Activated CD8-positive, alpha-beta memory T cell treated with anti-CD3 and anti-CD28 coated beads for 48 hours (primary cell): ENCODE data around the gene EPOP.

ENCODE experiments used
- DNase-seq, 3 experiments: peaks; one replicate each; pipeline ENCODE4 v3.0.0-alpha.2; 2020; ENCODE audit warnings: low read depth in 2 of 3, low spot score in 2 of 3

The EPOP gene

DNA sequence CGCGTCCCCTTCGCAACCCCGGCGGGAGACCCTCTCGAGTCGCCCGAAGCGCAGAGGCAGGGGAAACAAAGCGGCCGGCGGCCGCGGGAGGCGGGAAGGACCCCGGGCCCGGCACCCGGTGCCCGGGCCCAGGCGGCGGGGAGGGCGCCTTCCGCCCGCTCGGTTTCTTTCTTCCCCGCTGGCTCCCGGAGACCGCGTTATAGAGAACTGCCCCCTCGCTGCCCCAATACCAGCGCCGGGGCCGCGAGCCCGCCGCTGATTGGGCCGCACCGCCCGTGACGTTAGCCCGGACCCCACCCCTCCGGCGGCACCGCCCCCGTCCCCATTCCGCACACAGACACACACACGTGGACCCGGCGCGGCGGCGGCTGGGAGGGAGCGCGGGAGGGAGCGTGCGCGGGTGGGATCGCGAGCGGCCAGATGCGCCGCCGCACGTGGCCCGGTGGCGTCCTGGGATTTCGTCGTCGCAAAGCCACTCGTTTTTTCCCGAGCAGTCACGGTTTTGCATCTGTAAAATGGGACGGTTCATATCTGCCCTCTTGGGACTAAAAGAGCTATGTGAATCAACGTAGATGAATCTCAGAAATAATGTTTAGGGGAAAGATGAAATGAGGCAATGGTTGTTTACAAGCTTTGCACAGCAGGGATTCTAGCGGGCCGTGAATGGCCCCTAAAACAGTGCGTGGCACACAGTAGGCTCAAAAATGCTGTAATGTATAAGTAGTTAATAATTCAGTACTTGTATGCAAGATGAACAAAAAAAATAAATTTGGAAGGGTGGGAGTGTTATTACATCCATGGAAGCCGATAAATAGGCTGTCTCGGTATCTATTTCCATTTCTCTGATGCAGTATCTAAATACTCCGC, at the start of gene EPOP:
Gene EPOP (minus strand): TSS at position 209 of the 867 bp plus-strand sequence. CDS start 462 bp downstream, outside the sequence.
- peak; percentile 79 to 89 (median 83) for DNase-seq

DNA sequence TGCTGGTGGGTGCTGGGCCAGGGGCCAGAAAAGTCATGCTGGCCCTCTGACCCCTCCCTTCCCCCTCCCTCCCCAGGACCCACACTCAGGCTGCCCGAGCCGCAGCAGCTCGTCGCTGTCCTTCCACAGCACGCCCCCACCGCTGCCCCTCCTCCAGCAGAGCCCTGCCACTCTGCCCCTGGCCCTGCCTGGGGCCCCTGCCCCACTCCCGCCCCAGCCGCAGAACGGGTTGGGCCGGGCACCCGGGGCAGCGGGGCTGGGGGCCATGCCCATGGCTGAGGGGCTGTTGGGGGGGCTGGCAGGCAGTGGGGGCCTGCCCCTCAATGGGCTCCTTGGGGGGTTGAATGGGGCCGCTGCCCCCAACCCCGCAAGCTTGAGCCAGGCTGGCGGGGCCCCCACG, 47.0 kb upstream of the EPOP start:
- DNase-seq = no peak

- DNase-seq = no peak
Observed at GRCh38 chr17:38720941-38721340, 46.2 kb upstream of the EPOP start.

DNA sequence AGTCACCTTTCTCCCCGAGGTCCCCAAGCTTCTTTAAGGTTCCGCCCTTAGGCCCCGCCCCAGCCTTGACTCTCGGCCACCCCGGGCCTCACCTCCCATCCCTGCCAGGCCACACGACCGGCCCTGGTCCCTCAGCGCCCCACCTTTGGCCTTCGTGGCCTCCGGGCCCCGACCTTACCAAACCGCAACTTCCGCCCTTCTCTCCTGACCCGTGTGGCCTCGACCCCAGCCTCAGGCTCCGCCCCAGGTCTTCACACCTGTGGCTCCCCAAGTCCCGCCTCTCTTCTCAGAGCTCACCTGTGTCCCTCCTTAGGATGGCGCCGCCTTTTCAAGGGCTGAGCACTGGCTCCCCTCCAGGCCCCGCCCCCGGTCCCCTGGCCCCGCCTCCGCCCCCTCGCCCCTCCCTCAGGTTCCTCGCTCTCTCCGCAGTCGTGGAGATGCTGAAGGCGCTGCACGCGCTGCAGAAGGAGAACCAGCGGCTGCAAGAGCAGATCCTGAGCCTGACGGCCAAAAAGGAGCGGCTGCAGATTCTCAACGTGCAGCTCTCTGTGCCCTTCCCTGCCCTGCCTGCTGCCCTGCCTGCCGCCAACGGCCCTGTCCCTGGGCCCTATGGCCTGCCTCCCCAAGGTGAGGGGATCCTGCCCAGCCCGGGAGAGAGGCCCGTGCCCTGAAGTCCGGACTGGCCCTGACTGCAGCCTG, 45.3 kb upstream of the EPOP start:
- no peak for DNase-seq

GRCh38 chr17:38719289-38719942, 44.7 kb upstream of the EPOP start:
- no peak for DNase-seq

- DNase-seq = no peak
Observed at GRCh38 chr17:38717139-38717745, 42.5 kb upstream of the EPOP start.

DNA sequence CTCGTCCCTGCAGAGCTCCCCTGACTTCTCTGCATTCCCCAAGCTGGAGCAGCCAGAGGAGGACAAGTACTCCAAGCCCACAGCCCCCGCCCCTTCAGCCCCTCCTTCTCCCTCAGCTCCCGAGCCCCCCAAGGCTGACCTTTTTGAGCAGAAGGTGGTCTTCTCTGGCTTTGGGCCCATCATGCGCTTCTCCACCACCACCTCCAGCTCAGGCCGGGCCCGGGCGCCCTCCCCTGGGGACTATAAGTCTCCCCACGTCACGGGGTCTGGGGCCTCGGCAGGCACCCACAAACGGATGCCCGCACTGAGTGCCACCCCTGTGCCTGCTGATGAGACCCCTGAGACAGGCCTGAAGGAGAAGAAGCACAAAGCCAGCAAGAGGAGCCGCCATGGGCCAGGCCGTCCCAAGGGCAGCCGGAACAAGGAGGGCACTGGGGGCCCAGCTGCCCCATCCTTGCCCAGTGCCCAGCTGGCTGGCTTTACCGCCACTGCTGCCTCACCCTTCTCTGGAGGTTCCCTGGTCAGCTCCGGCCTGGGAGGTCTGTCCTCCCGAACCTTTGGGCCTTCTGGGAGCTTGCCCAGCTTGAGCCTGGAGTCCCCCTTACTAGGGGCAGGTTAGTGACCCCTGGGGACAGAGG, 41.7 kb upstream of the EPOP start:
- DNase-seq = no peak

GRCh38 chr17:38715216-38715943, 40.6 kb upstream of the EPOP start:
- no peak for DNase-seq

DNA sequence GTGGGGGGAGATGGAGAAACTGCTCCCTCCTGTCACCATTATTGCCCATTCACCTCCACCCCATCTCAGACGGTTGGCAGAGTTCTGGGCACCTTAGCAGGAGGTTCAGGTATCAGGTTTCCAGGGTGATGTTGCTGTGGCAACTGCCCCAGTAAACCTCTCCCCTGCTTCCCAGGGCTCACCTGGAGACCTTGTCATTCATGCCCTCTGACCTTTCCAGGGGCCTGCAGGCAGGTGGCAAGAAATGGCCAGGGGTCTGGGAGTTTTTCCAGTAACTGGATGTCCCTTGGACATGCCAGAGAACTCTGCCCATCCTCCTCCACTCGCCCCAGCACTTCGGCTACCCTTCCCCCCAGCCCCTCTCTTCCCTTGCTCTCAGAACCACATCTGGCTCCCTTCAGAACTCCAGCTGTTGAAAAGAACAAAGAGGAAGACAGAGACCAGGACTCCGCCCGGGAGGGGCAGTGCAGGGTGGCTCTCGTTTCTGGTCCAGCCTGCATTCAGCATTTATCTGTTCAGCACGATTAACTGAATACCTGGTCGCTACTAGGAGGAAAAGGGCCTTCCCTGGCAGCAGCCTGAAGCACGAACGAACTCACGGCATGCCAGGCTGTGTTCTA, 38.8 kb upstream of the EPOP start:
- no peak for DNase-seq

GRCh38 chr17:38712593-38712992, 37.8 kb upstream of the EPOP start:
- no peak for DNase-seq

DNA sequence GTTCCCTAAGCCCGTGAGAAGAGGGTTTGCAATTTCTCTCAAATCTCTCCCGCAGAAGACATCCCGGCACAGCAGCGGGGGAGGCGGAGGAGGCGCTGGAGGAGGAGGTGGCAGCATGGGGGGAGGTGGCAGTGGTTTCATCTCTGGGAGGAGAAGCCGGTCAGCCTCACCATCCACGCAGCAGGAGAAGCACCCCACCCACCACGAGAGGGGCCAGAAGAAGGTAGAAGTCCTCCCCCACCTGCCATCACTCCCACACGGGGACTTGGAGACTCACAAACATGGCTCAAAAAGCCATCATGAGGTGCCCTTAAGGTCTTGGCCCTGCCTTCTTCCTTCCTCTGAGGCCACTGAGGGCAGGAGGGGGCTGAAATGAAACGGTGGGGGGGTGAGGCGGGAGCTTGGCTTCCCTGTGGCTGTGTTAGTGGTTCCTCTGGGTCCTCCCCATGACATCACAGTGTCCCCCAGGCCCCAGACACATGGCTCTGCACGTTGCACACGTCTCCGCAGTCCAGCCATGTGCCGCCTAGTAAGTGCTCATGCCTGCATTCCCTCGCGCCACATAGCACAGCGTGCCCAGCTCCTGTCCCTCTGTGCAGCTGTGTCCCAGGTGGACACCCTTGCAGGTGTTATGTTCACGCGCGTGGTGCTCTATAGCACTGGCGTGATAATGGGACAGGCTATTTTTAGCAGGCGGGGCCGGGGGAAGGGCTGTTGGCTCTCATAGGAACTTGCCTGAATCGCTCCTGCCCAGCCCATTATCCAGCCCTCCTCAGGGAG, 37.2 kb upstream of the EPOP start:
- no peak for DNase-seq

DNA sequence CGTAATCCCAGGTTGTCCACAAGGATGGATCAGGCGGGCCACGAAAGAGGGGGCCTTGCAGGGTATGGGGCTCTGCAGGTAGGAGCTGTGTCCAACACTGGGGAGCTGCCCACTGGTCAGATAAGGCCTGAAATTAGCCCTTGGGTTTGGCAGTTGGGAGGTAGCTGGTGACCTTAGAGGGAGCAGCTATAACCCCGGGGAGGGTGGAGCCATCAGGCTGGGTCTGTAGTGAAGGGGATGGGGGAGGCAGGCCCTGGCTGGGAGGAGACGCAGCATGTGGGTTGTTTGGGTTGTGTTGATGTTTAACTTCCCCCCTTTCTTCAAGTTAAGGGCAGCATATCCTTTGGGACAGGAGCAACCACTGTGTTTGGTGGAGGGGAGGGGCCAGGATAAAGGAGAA, 36.2 kb upstream of the EPOP start:
- DNase-seq = no peak

DNA sequence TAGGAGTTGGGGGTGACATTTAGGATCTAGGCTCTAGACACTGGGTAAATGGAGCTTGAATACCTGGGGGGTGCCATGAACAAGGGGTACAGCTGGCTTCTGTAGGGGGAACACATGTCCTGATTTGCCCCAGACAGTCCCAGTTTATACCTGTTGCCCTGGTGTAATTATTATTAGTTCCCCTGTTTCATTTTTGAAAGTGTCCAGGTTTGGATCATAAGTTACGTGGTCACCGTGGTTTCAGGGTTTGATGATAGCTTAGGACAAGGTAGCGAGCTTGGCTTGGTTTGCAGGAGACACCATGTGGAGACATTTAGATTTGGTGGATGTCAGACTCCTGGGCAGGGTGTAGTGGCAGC, 35.8 kb upstream of the EPOP start:
- no peak for DNase-seq

- no peak for DNase-seq
Observed at GRCh38 chr17:38709864-38710603, 35.3 kb upstream of the EPOP start.

DNA sequence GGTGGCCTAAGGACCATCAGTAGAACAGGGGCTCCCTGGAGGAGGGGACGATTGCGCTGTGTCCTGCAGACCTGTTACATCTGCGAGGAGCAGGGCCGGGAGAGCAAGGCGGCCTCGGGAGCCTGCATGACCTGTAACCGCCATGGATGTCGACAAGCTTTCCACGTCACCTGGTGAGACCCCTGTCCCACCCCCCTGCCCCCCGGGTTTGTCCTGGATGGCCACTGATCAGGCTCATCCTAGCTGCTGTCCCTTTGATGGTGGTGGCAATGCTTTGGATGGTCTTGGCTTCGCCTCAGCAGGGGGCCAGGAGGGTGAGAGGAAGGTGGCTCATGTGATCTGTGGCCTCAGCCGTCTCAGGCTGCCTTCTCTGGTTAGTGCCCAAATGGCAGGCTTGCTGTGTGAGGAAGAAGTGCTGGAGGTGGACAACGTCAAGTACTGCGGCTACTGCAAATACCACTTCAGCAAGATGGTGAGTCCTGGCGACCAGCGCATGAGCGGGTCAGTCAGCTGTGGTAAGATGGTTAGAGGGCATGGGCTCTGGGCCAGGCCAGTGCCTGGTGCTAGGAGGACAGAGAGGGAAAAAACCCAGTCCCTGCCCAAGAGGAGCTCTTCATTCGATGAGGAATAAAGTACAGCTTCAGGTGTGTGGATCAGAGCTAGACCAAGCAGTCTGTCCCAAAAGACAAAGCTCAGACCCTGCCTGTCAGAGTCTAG, 34.5 kb upstream of the EPOP start:
- DNase-seq = no peak

- no peak for DNase-seq
Observed at GRCh38 chr17:38707678-38708351, 33.1 kb upstream of the EPOP start.

DNA sequence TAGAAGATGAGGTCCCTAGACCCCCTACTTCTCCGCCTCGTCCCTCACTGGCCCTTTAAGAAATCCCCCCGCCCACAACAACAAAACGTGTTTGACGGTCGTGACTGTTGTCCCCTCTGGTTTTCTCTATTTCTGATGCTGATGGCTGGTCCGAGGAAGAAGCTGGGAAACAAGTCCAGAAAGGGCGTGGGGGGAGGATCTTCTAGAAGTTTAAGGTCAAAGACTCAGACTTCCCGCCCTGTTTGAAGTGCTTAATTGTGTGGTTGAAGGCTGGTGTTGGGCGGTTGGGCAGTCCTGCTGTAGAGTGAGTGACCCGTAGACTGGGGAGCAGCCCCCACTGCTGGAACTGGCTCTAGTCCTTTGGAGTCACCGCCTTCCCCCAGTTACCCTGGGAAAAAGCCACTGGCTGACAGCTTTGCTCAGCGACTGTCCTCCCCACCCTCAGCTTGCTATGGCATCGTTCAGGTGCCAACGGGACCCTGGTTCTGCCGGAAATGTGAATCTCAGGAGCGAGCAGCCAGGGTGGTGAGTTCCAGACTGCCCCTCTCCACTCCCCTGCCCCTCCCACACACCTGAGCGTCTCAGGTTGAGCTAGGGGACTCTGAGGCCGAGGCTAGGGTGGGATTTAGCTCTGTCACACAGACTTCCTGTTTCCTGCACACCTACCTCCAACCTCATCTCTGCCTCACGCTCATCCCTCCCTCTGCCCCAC, 31.9 kb upstream of the EPOP start:
- no peak for DNase-seq
